Fibroblast of the aortic adventitia (primary cell): ENCODE results near the gene VSTM1. TPM values are rescaled to one million over a fixed set of nuclear protein-coding genes. Genes with fewer than 3 reads are reported as not detected.

Experiments used
- DNase-seq: peaks from one replicate; pipeline ENCODE4 v3.0.0-alpha.2; 2010; ENCODE audit warnings: low read depth
- H3K4me3 ChIP-seq: 2 replicates; pipeline ENCODE4 v1.5.1; 2011; ENCODE audit warnings: low read depth, mild to moderate bottlenecking, control low read depth, low read length, moderate library complexity
- CTCF ChIP-seq: IDR thresholded peaks from 2 replicates; pipeline ENCODE4 v1.5.1; 2011; ENCODE audit warnings: mild to moderate bottlenecking, low read length, control low read depth, inconsistent platforms; ENCODE audit not compliant: insufficient read depth
- total RNA-seq: library from RNA; depleted of rRNA; stranded (reverse); fragments of >200 nt; gene quantifications from 2 replicates; pipeline ENCODE4 v1.2.3, GENCODE V29; 2012; ENCODE audit warnings: low replicate concordance

Gene VSTM1
- total RNA-seq, 1 donor = not detected

DNA sequence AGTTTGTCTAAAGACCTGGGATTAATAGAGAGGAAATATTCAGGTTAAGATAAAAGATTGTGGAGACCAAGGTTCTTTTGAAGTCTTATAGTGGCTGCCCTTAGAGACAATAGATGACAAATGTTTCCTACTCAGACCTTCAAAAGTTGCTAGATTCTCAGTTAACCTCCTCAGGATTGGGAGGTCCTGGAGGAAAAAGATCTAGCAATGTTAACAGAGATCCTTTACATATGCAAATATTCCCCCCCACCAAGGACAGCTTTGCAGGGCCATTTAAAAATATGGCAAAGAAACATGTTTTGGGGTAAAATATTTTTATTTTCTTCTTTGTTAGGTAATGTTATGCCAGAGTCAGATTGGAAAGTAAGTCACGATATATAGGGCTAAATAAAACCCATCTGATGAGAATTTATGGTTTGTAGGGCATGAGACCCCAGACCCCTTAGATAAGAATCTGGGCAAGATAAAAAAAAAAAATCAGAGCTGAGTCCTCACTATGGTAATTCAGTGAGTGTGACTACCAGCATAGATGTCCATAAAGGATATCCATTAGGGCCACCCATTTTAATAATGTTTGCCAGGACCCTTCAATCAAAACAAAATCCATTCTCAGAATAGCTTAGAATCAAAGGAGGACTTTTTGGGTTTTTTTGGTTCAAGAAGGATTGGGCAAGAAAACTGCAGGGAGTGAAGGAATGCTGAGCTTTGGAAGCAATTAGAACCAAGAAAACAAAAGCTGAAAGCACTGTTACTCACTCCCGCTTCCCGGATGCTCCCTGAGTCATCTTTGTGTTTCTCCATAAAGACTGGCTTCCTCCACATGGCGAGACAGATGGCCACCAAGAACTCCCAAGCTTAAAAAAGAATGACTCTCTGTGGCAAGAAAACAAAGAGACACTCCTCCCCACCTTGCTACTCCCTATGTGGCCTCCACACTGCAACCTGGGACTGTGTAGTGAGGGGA lies 28.2 kb downstream of the VSTM1 start:
- DNase-seq = peak; percentile 91
- no peak for TF ChIP-seq CTCF
- H3K4me3 ChIP-seq = no peak overlapping the region

DNA sequence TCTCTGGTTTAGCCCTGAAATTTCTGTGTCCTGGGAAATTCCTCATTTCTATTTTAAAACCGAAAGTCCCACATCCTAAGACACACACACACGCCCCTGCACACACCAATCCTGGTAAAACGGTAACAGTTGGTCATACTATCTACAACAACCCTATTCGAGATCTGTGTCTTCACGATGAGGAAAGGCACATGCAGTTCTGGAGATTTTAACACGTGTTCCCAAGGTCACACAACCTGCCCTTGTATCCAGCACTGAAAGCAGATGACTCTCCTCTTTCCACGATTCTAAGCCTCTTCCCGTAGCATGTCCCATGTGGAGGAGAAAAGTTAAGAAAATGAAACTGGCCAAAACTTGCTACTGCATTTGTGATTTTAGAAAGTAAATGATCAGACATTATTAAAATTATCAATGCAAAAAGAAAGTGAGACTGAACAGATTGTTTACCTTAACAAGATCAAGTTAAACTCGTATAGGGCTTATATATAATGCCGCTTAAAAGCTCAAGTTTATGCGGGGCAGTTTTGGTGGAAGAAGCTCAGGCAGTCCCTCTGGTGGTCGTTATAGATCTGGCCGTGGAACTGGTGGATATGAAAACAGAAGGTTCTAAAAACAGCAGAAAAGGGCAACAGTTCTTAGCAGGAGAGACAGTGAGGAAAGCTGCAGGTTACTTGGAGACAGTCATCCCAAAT lies 32.7 kb downstream of the VSTM1 start:
- TF ChIP-seq CTCF = peak; percentile 77
- H3K4me3 ChIP-seq = peak overlapping the region; percentile 23
- peak; percentile 51 for DNase-seq

DNA sequence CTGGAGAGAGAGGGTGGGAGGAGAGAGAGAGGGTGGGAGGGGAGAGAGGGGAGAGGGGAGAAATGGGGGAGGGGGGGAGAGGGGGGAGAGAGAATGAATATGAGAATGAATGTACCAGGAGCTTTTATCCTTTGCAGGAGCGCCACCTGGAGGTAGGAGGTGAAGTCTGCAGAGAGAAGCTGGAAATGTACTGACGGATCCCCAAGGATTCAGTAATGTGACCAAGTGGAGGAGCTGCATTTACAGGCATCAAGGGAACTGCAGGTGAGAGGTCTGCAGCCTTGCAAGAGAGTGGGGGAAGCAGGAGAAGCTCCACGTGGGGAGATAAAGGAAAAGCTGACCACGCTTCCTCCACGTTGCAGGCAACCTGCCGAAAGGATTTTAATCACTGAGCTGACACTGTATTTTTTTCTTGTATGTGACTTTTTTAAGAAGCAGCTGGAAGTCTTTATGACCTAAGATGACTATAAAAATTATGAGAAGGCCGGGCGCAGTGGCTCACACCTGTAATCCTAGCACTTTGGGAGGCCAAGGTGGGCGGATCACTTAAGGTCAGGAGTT lies 33.7 kb downstream of the VSTM1 start:
- TF ChIP-seq CTCF = peak; percentile 75
- DNase-seq = peak; percentile 74
- H3K4me3 ChIP-seq = no peak overlapping the region

- H3K4me3 ChIP-seq = no peak overlapping the region
- no peak for DNase-seq
- TF ChIP-seq CTCF = no peak
Measured at GRCh38 chr19:54029301-54029700, 34.4 kb downstream of the VSTM1 start.

- TF ChIP-seq CTCF = no peak
- no peak overlapping the region for H3K4me3 ChIP-seq
- DNase-seq = no peak
Measured at GRCh38 chr19:54026656-54027055, 37.0 kb downstream of the VSTM1 start.

GRCh38 chr19:54024660-54025059 lies 39.0 kb downstream of the VSTM1 start:
- DNase-seq = no peak
- H3K4me3 ChIP-seq = no peak overlapping the region
- TF ChIP-seq CTCF = no peak
